LoVo (cell line): Measurements from ENCODE around the gene ARHGAP1.
"Not testable (repeated sequence)": the region's sequence is repeated elsewhere in the genome, so short reads cannot be mapped to it uniquely, and the experiment has no call there.

Experiments used
- DNase-seq: peaks from one replicate; pipeline ENCODE4 v3.0.0-alpha.2; 2016; ENCODE audit warnings: low spot score

The ARHGAP1 gene

GRCh38 chr11:46673713-46674462 lies 26.5 kb downstream of the ARHGAP1 start:
- no peak for DNase-seq

- DNase-seq, result no peak
Measured at GRCh38 chr11:46672381-46672839, 28.0 kb downstream of the ARHGAP1 start.

- no peak for DNase-seq
Measured at GRCh38 chr11:46671958-46672315, 28.5 kb downstream of the ARHGAP1 start.

- not testable (repeated sequence) for DNase-seq
Measured at GRCh38 chr11:46670521-46670920, 29.9 kb downstream of the ARHGAP1 start.

GRCh38 chr11:46669711-46670139 lies 30.7 kb downstream of the ARHGAP1 start:
- no peak for DNase-seq

- DNase-seq, result no peak
Measured at GRCh38 chr11:46668480-46669085, 31.8 kb downstream of the ARHGAP1 start.

GRCh38 chr11:46667043-46667481 lies 33.4 kb downstream of the ARHGAP1 start:
- DNase-seq, result no peak

- no peak for DNase-seq
Measured at GRCh38 chr11:46666516-46666915, 33.9 kb downstream of the ARHGAP1 start.

GRCh38 chr11:46665356-46665755 lies 35.1 kb downstream of the ARHGAP1 start:
- DNase-seq, result no peak

GRCh38 chr11:46664612-46665011 lies 35.8 kb downstream of the ARHGAP1 start:
- DNase-seq, result no peak

- no peak for DNase-seq
Measured at GRCh38 chr11:46663277-46663940, 37.0 kb downstream of the ARHGAP1 start.

- no peak for DNase-seq
Measured at GRCh38 chr11:46662366-46662765, 38.1 kb downstream of the ARHGAP1 start.

- no peak for DNase-seq
Measured at GRCh38 chr11:46661836-46662235, 38.6 kb downstream of the ARHGAP1 start.

GRCh38 chr11:46659908-46660307 lies 40.5 kb downstream of the ARHGAP1 start:
- DNase-seq, result no peak

- DNase-seq, result no peak
Measured at GRCh38 chr11:46658259-46658658, 42.2 kb downstream of the ARHGAP1 start.

- no peak for DNase-seq
Measured at GRCh38 chr11:46657186-46657585, 43.2 kb downstream of the ARHGAP1 start.

GRCh38 chr11:46655631-46656030 lies 44.8 kb downstream of the ARHGAP1 start:
- DNase-seq, result no peak

GRCh38 chr11:46649180-46649738 lies 51.2 kb downstream of the ARHGAP1 start:
- no peak for DNase-seq

GRCh38 chr11:46643986-46644385 lies 56.4 kb downstream of the ARHGAP1 start:
- no peak for DNase-seq

GRCh38 chr11:46643531-46643930 lies 56.9 kb downstream of the ARHGAP1 start:
- no peak for DNase-seq

GRCh38 chr11:46642627-46643335 lies 57.6 kb downstream of the ARHGAP1 start:
- DNase-seq, result no peak

GRCh38 chr11:46641639-46642038 lies 58.8 kb downstream of the ARHGAP1 start:
- no peak for DNase-seq
